H9 (cell line): Measurements from ENCODE around the gene CTAGE1. TPM values are rescaled to one million over a fixed set of nuclear protein-coding genes. Genes with fewer than 3 reads are reported as not detected.

Experiments used
- DNase-seq: peaks from one replicate; pipeline ENCODE4 v3.0.0-alpha.2; 2017
- H2AFZ ChIP-seq: one replicate; pipeline ENCODE4 v1.6.1; 2013; ENCODE audit warnings: mild to moderate bottlenecking, low read length, control low read depth, moderate library complexity
- H2AK5ac ChIP-seq: 2 replicates; pipeline ENCODE4 v1.6.1; 2013; ENCODE audit warnings: low read length, control low read depth, mixed read lengths; ENCODE audit not compliant: insufficient read length
- H2BK120ac ChIP-seq: one replicate; pipeline ENCODE4 v1.6.1; 2013; ENCODE audit warnings: low read depth, mild to moderate bottlenecking, low read length, control low read depth, inconsistent platforms; ENCODE audit not compliant: poor library complexity, severe bottlenecking
- H2BK12ac ChIP-seq: 2 replicates; pipeline ENCODE4 v1.6.1; 2013; ENCODE audit warnings: low read length, control low read depth, mixed read lengths, low read depth; ENCODE audit not compliant: insufficient read length
- H2BK15ac ChIP-seq: 2 replicates; pipeline ENCODE4 v1.6.1; 2013; ENCODE audit warnings: low read depth, low read length, control low read depth
- H2BK20ac ChIP-seq: one replicate; pipeline ENCODE4 v1.6.1; 2013; ENCODE audit warnings: low read depth, mild to moderate bottlenecking, low read length, control low read depth, inconsistent platforms; ENCODE audit not compliant: poor library complexity, severe bottlenecking
- H2BK5ac ChIP-seq: 2 replicates; pipeline ENCODE4 v1.6.1; 2013; ENCODE audit warnings: low read length, control low read depth, mixed read lengths; ENCODE audit not compliant: insufficient read length
- H3K14ac ChIP-seq: 2 replicates; pipeline ENCODE4 v1.6.1; 2013; ENCODE audit warnings: low read length, control low read depth; ENCODE audit not compliant: insufficient read depth
- H3K18ac ChIP-seq: 2 replicates; pipeline ENCODE4 v1.6.1; 2013; ENCODE audit warnings: low read depth, mild to moderate bottlenecking, mixed read lengths, low read length, control low read depth; ENCODE audit not compliant: insufficient read length
- H3K23ac ChIP-seq: 2 replicates; pipeline ENCODE4 v1.6.1; 2013; ENCODE audit warnings: low read length, control low read depth, mixed read lengths, low read depth; ENCODE audit not compliant: insufficient read length
- H3K23me2 ChIP-seq: 2 replicates; pipeline ENCODE4 v1.6.1; 2013; ENCODE audit warnings: low read depth, mild to moderate bottlenecking, mixed read lengths, low read length, control low read depth; ENCODE audit not compliant: insufficient read length, poor library complexity, severe bottlenecking
- H3K27ac ChIP-seq: 2 replicates; pipeline ENCODE4 v1.5.1; 2013; ENCODE audit warnings: low read length, control low read depth, mixed read lengths, low read depth; ENCODE audit not compliant: insufficient read length
- H3K27me3 ChIP-seq: 2 replicates; pipeline ENCODE4 v1.6.1; 2013; ENCODE audit warnings: low read length, control low read depth, inconsistent platforms; ENCODE audit not compliant: insufficient read depth
- H3K4ac ChIP-seq: 2 replicates; pipeline ENCODE4 v1.6.1; 2013; ENCODE audit warnings: low read depth, mild to moderate bottlenecking, control low read depth, inconsistent platforms, low read length, moderate library complexity
- H3K4me1 ChIP-seq: 2 replicates; pipeline ENCODE4 v1.6.1; 2013; ENCODE audit warnings: low read length, control low read depth, inconsistent platforms; ENCODE audit not compliant: insufficient read depth
- H3K4me2 ChIP-seq: 2 replicates; pipeline ENCODE4 v1.6.1; 2013; ENCODE audit warnings: low read length, control low read depth, mixed read lengths; ENCODE audit not compliant: insufficient read length, insufficient read depth
- H3K56ac ChIP-seq: 2 replicates; pipeline ENCODE4 v1.6.1; 2013; ENCODE audit warnings: low read depth, mild to moderate bottlenecking, mixed read lengths, low read length, control low read depth; ENCODE audit not compliant: insufficient read length
- H3K79me1 ChIP-seq: 2 replicates; pipeline ENCODE4 v1.6.1; 2013; ENCODE audit warnings: low read depth, mild to moderate bottlenecking, moderate library complexity, low read length, control low read depth, inconsistent platforms; ENCODE audit not compliant: insufficient read depth, poor library complexity, severe bottlenecking
- H3K79me2 ChIP-seq: 2 replicates; pipeline ENCODE4 v1.6.1; 2013; ENCODE audit warnings: low read length, control low read depth, inconsistent platforms; ENCODE audit not compliant: insufficient read depth
- H3K9ac ChIP-seq: 2 replicates; pipeline ENCODE4 v1.6.1; 2013; ENCODE audit warnings: low read length, control low read depth, mixed read lengths; ENCODE audit not compliant: insufficient read length; ENCODE audit errors: extremely low read depth
- H3K9me3 ChIP-seq: one replicate; pipeline ENCODE4 v1.6.1; 2013; ENCODE audit warnings: low read depth, low read length, inconsistent platforms; ENCODE audit not compliant: control insufficient read depth
- H3T11ph ChIP-seq: one replicate; pipeline ENCODE4 v1.6.1; 2013; ENCODE audit warnings: mild to moderate bottlenecking, low read length, control low read depth, inconsistent platforms
- H4K20me1 ChIP-seq: one replicate; pipeline ENCODE4 v1.6.1; 2013; ENCODE audit not compliant: control insufficient read depth, insufficient read length, insufficient read depth
- H4K5ac ChIP-seq: 2 replicates; pipeline ENCODE4 v1.6.1; 2013; ENCODE audit warnings: low read depth, mild to moderate bottlenecking, mixed read lengths, low read length, control low read depth; ENCODE audit not compliant: insufficient read length
- H4K8ac ChIP-seq: replicated peaks from 2 replicates; pipeline ENCODE4 v1.6.1; 2013; ENCODE audit warnings: low read length, control low read depth, mixed read lengths, low read depth; ENCODE audit not compliant: insufficient read length
- H4K91ac ChIP-seq: 2 replicates; pipeline ENCODE4 v1.6.1; 2013; ENCODE audit warnings: low read depth, mild to moderate bottlenecking, moderate library complexity, mixed read lengths, low read length, control low read depth; ENCODE audit not compliant: insufficient read length
- H3K27ac Mint-ChIP-seq, 3 experiments: 2 replicates in 2 of 3; 3 replicates in 1 of 3; pipeline ENCODE4 v1.8.0; 2020 to 2021; ENCODE audit warnings: mixed read lengths in 3 of 3, mild to moderate bottlenecking in 1 of 3, moderate library complexity in 1 of 3
- H3K27me3 Mint-ChIP-seq: 2 replicates; pipeline ENCODE4 v1.8.0; 2021; ENCODE audit warnings: low read depth, mild to moderate bottlenecking, moderate library complexity, mixed read lengths
- H3K36me3 Mint-ChIP-seq, 3 experiments: 2 replicates in 2 of 3; 3 replicates in 1 of 3; pipeline ENCODE4 v1.8.0; 2020 to 2021; ENCODE audit warnings: low read depth in 3 of 3, mixed read lengths in 3 of 3; ENCODE audit not compliant: insufficient read depth in 1 of 3
- H3K4me1 Mint-ChIP-seq, 2 experiments: 2 replicates each; pipeline ENCODE4 v1.8.0; 2020; ENCODE audit warnings: mixed read lengths in 2 of 2
- H3K4me3 Mint-ChIP-seq, 2 experiments: 2 replicates in 1 of 2; 3 replicates in 1 of 2; pipeline ENCODE4 v1.8.0; 2020 to 2021; ENCODE audit warnings: mild to moderate bottlenecking in 2 of 2, mixed read lengths in 2 of 2, moderate library complexity in 1 of 2
- H3K9me3 Mint-ChIP-seq, 2 experiments: 2 replicates in 1 of 2; 3 replicates in 1 of 2; pipeline ENCODE4 v1.8.0; 2020; ENCODE audit warnings: mild to moderate bottlenecking in 2 of 2, mixed read lengths in 2 of 2, moderate library complexity in 1 of 2
- CTCF ChIP-seq: fragments of 200-600 bp; sonication (generic); conservative IDR thresholded peaks from 3 replicates; pipeline ENCODE4 v1.8.0; 2021; ENCODE audit warnings: antibody characterized with exemption, mild to moderate bottlenecking
- WGBS: extraction: QIAGEN DNeasy Blood & Tissue Kit; methylation state at CpG from one replicate; pipeline ENCODE4 v1.1.7; 2013; ENCODE audit warnings: missing lambda C conversion rate, low lambda C conversion rate, mixed read lengths; ENCODE audit not compliant: insufficient read length; ENCODE audit errors: extremely low coverage; 5-methylcytosine and 5-hydroxymethylcytosine counted together
- total RNA-seq: library from RNA; stranded (reverse); gene quantifications from 2 replicates; pipeline ENCODE4 v1.2.1, GENCODE V29; 2021

Gene CTAGE1
- total RNA-seq, 1 experiment from 2014 or later, result not detected

- Histone ChIP-seq H4K5ac (no peak overlapping the region), H4K91ac (no peak overlapping the region), H3K9me3 (no peaks in the 10 kb centered on the region), H3K4ac (no peak overlapping the region), H2BK20ac (no peak overlapping the region), H4K20me1 (no peaks in the 10 kb centered on the region), H2BK5ac (no peak overlapping the region), H3K27me3 (no peaks in the 10 kb centered on the region), H2BK15ac (no peak overlapping the region), H3K18ac (no peak overlapping the region), H4K8ac (no peak overlapping the region), H3K9ac (no peak overlapping the region), H3K79me1 (no peaks in the 10 kb centered on the region), H3K4me2 (no peak overlapping the region), H2BK120ac (no peak overlapping the region), H3K56ac (no peak overlapping the region), H3K27ac (no peak overlapping the region), H3K4me1 (no peaks in the 10 kb centered on the region), H2AK5ac (no peak overlapping the region), H3K23ac (no peak overlapping the region), H3K79me2 (no peaks in the 10 kb centered on the region), H3T11ph (no peak overlapping the region), H2BK12ac (no peak overlapping the region), H3K14ac (no peak overlapping the region), H2AFZ (no peak overlapping the region), H3K23me2 (no peaks in the 10 kb centered on the region)
- H3K4me3 Mint-ChIP-seq, result no peak overlapping the region
- H3K27ac Mint-ChIP-seq, result no peak overlapping the region
- peaks cover 20% of the 10 kb centered on the region for H3K27me3 Mint-ChIP-seq
- H3K36me3 Mint-ChIP-seq, result no peaks in the 10 kb centered on the region
- H3K4me1 Mint-ChIP-seq, result no peaks in the 10 kb centered on the region
- no CpG with 5 or more reads among the region's 1 CpG for WGBS
- peak; percentile 40; the same call in 1 of the 3 replicates for TF ChIP-seq CTCF
- DNase-seq, result no peak
- H3K9me3 Mint-ChIP-seq, result no peaks in the 10 kb centered on the region
Observed at GRCh38 chr18:22363867-22364463, 53.8 kb downstream of the CTAGE1 start.

Other genes starting within 250 kb of the CTAGE1 start
- 0.04 TPM in 1 of 2 replicates, not detected in the other for gene GATA6, start 248.3 kb downstream of the CTAGE1 start, total RNA-seq